RWPE2 (cell line): ENCODE data around the gene GANAB.
A peak's percentile ranks its signal among the peaks of the same experiment; 100 is the strongest.

ENCODE experiments used
- ATAC-seq: fragments of 200-7000 bp; cut with Tn5 transposase; 3 replicates; pipeline ENCODE4 v1.9.1; 2021; ENCODE audit warnings: low read depth
- DNase-seq: peaks from one replicate; pipeline ENCODE4 v3.0.0-alpha.2; 2020; ENCODE audit warnings: low spot score
- H3K27ac ChIP-seq: fragments of 450-650 bp; 2 replicates; pipeline ENCODE4 v1.5.1; 2017; ENCODE audit warnings: mild to moderate bottlenecking; ENCODE audit not compliant: poor library complexity, severe bottlenecking
- H3K27me3 ChIP-seq: fragments of 250-450 bp; sonication (Bioruptor Pico); 2 replicates; pipeline ENCODE4 v1.5.1; 2021; ENCODE audit warnings: mild to moderate bottlenecking, moderate library complexity; ENCODE audit not compliant: insufficient read depth, poor library complexity, severe bottlenecking
- H3K36me3 ChIP-seq: fragments of 250-450 bp; sonication (Bioruptor Pico); 2 replicates; pipeline ENCODE4 v1.5.1; 2020; ENCODE audit warnings: low read depth, mild to moderate bottlenecking, moderate library complexity
- H3K4me1 ChIP-seq: fragments of 250-450 bp; sonication (Bioruptor Pico); 2 replicates; pipeline ENCODE4 v1.5.1; 2021; ENCODE audit warnings: mild to moderate bottlenecking, moderate library complexity; ENCODE audit not compliant: insufficient read depth, poor library complexity, severe bottlenecking
- H3K4me3 ChIP-seq: fragments of 250-450 bp; sonication (Bioruptor Pico); 2 replicates; pipeline ENCODE4 v1.5.1; 2021; ENCODE audit warnings: mild to moderate bottlenecking, moderate library complexity; ENCODE audit not compliant: severe bottlenecking
- H3K9me3 ChIP-seq: fragments of 250-450 bp; sonication (Bioruptor Pico); 2 replicates; pipeline ENCODE4 v1.5.1; 2021; ENCODE audit warnings: mild to moderate bottlenecking, moderate library complexity; ENCODE audit not compliant: severe bottlenecking
- TF ChIP-seq, protein P1 (sequence below): fragments of 450-650 bp; IDR thresholded peaks from one replicate; pipeline ENCODE4 v1.5.1; 2017; ENCODE audit warnings: mild to moderate bottlenecking, moderate library complexity; ENCODE audit not compliant: poor library complexity, severe bottlenecking

GANAB gene

DNA sequence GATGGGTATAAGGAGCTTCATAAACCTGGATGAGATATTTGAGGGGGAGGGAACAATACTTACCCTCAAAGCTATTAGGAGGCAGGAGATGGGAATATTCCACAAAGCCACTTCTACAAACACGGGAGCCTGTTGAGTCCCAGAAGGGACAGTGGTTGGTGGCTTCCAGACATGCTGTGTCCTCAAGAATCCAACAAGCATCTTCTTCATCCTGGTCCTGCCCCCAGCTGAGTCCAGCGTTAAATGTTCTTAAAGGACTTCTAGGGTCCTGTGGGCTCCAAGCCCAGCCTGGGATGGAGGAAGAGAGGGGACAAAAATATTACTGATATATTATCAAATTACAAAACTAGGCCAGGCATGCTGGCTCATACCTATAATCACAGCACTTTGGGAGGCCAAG, 21.0 kb upstream of the GANAB start:
- no peak overlapping the region for H3K4me3 ChIP-seq
- H3K27me3 ChIP-seq = no peaks in the 10 kb centered on the region
- ATAC-seq (no peak), DNase-seq (no peak)
- H3K9me3 ChIP-seq = no peaks in the 10 kb centered on the region
- peak overlapping the region; percentile 84 for H3K27ac ChIP-seq
- peaks cover 6% of the 10 kb centered on the region for H3K4me1 ChIP-seq
- TF ChIP-seq, protein P1, sequence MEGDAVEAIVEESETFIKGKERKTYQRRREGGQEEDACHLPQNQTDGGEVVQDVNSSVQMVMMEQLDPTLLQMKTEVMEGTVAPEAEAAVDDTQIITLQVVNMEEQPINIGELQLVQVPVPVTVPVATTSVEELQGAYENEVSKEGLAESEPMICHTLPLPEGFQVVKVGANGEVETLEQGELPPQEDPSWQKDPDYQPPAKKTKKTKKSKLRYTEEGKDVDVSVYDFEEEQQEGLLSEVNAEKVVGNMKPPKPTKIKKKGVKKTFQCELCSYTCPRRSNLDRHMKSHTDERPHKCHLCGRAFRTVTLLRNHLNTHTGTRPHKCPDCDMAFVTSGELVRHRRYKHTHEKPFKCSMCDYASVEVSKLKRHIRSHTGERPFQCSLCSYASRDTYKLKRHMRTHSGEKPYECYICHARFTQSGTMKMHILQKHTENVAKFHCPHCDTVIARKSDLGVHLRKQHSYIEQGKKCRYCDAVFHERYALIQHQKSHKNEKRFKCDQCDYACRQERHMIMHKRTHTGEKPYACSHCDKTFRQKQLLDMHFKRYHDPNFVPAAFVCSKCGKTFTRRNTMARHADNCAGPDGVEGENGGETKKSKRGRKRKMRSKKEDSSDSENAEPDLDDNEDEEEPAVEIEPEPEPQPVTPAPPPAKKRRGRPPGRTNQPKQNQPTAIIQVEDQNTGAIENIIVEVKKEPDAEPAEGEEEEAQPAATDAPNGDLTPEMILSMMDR = no peak
- H3K36me3 ChIP-seq = peaks cover 27% of the 10 kb centered on the region

DNA sequence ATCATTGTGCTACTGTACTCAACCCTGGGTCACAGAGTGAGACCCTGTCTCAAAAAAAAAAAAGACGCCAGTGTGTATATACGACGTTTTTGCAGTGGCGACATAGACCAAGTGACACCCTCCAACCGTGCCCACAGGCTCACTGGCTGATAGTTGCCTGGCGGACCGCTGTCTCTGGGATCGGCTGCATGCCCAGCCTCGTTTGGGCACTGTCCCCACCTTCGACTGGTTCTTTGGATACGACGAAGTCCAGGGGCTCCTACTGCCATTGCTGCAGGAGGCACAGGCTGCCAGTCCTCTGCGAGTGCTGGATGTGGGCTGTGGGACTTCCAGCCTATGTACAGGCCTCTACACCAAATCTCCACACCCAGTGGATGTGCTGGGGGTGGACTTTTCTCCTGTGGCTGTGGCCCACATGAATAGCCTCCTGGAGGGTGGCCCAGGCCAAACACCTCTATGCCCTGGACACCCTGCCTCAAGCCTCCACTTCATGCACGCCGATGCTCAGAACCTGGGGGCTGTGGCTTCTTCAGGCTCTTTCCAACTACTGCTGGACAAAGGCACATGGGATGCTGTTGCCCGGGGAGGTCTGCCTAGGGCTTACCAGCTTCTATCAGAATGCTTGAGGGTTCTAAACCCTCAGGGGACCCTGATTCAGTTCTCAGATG, 20.0 kb upstream of the GANAB start:
- ATAC-seq (peak; percentile 3; the same call in 1 of the 3 replicates), DNase-seq (no peak)
- TF ChIP-seq, protein P1 = no peak
- H3K27me3 ChIP-seq = no peaks in the 10 kb centered on the region
- H3K9me3 ChIP-seq = no peaks in the 10 kb centered on the region
- H3K4me3 ChIP-seq = peak overlapping the region; percentile 88
- H3K36me3 ChIP-seq = peaks cover 28% of the 10 kb centered on the region
- peak overlapping the region; percentile 84 for H3K27ac ChIP-seq
- peaks cover 6% of the 10 kb centered on the region for H3K4me1 ChIP-seq

DNA sequence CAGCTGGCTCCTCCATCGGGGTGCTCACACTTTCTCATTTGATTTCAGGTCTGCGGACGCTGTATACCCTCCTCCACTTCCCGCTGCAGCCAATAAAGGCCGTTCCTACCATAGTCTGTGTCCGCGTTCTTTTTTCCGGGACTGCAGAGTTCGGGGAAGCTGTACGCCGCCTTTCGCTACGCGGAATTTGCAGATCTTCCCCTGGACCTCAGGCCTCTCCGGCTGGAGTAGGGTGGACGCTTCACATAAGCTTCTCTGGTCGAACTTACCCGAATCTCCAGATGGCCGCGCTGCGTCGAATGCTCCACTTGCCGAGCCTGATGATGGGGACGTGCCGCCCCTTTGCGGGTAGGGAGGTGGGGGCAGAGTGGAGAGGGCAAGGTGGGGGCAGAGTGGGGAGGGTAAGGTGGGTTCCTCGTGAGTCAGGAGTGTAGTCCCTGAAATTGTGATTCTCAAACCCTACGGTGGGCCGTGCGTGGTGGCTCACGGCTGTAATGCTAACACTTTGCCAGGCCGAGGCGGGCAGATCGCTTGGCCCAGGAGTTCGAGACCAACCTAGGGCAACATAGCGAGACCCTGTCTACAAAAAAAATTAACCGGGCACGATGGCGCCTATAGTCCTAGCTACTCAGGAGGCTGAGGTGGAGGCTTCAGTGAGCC, 19.3 kb upstream of the GANAB start:
- Histone ChIP-seq H3K4me1 (peaks cover 2% of the 10 kb centered on the region), H3K36me3 (peaks cover 32% of the 10 kb centered on the region), H3K27ac (peak overlapping the region; percentile 84), H3K9me3 (no peaks in the 10 kb centered on the region), H3K27me3 (no peaks in the 10 kb centered on the region), H3K4me3 (peak overlapping the region; percentile 88)
- TF ChIP-seq, protein P1 = no peak
- ATAC-seq (peak; percentile 8), DNase-seq (no peak)

DNA sequence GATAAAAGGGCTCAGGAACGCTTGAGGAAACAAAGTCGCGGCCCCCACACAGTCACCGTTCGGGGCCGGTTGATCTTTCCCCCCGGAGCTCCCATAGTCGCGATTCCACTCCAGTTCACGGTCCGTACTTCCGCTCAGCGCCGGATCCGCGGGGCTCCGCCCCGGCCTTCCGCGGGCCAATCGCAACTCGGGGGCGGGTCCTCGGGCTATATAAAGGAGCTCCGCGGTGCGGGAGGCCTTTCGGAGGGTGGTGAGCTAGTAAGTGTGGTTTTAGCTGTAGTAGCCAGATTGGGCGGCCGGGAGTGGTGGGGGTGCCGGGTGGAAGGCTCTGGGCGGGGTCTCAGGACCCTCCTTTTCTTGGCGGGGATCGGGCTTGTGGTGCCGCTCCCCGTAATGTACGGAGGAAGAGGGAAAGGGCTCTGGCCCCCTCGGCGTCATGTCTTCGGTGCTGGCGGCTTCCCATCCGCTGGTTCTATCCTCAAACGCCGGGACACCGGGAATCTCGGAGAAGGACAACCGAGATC, 18.7 kb upstream of the GANAB start, which contains the start of the genes C11orf98 and CSKMT:
C11orf98 (minus strand) TSS at position 136 of the 524 bp plus-strand sequence; CDS start at position 95, 41 bp downstream.
CSKMT (plus strand) TSS at position 238 of the 524 bp plus-strand sequence. CDS start 568 bp downstream, outside the sequence.
- ATAC-seq (peak; percentile 83), DNase-seq (peak; percentile 89)
- Histone ChIP-seq H3K27ac (peak within 1 kb of the TSS; percentile 84), H3K4me1 (no peaks in the 10 kb centered on the region), H3K36me3 (peaks cover 32% of the 10 kb centered on the region), H3K4me3 (peak within 1 kb of the TSS; percentile 88), H3K9me3 (no peaks in the 10 kb centered on the region), H3K27me3 (no peaks in the 10 kb centered on the region)
- TF ChIP-seq, protein P1 = no peak
